Erythroblast (primary cell): ENCODE data around the gene CACNA2D1.

Experiments
- GATA1 ChIP-seq: IDR thresholded peaks from 2 replicates; pipeline ENCODE4 v1.6.1; 2011; ENCODE audit warnings: low read depth, mild to moderate bottlenecking, control low read depth, low read length, moderate library complexity
- POLR2A ChIP-seq: IDR thresholded peaks from 2 replicates; pipeline ENCODE4 v1.6.1; 2011; ENCODE audit warnings: mild to moderate bottlenecking, low read length

- TF ChIP-seq POLR2A, result no peak
- TF ChIP-seq GATA1, result no peak
Measured at GRCh38 chr7:82472966-82473365, 29.4 kb upstream of the CACNA2D1 start.
